Spleen (tissue), 7 donors: ENCODE data around the gene SLC24A3.

ENCODE experiments used
- POLR2A ChIP-seq, 3 donors: fragments of 450-650 bp; IDR thresholded peaks; one replicate each; pipeline ENCODE4 v1.5.1; 2017; ENCODE audit warnings: antibody characterized with exemption in 3 of 3, mild to moderate bottlenecking in 1 of 3
- TF ChIP-seq, protein P1 (sequence below), 11 experiments: fragments of 200-600 bp in 7 of 11; fragments of 450-650 bp in 4 of 11; sonication (generic) in 4 of 11; IDR thresholded peaks in 8 of 11; conservative IDR thresholded peaks in 3 of 11; 1 replicate in 7 of 11; 2 replicates in 4 of 11; pipeline versions ENCODE4 v1.4.0 to v1.8.0; 2016 to 2021; ENCODE audit warnings: antibody characterized with exemption in 11 of 11, inconsistent platforms in 4 of 11, mild to moderate bottlenecking in 1 of 11
- donor health status: DM: no; HTN: no; CAD: no; lungs with moderate emphysema.
- donor health status: DM: no; HTN: no; CAD: no.
- donor health status: DM: no; HTN: no; CAD: no.

DNA sequence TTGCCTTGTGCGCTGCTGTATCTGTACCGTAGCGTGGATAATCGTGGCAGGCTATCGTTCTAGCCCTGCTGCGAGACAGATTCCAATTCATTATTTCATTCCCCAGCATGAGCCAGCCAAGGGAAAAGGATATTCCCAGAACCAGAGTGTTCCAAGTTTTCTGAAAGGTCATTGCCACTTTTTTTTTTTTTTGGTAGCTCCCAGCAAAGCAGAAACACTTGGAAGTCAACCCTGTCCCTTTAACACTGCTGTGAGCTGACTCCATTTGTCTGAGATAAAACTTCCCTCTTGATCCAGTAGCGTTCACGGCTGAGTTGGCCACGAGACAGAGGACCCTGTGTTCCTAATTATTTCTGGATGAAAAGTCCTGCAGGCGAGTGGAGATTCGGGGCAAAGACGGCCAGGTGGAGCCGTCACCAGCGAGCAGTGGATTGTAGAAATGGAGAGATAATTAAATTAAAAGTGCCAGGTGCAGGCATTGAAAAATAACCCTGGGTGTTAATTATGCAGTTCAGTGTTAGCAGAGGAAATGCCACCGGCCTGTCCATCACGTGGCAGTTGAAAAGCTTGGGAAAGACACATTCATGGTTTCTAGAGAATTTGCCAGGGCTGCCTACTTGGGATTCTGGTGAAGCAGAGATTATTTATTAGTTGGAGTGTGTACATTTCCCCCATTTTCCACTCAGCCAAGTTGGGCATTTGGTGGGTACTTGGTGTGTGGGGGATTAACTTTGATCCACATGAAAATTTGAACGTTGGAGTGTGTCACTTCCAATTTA is 164.2 kb downstream of the SLC24A3 start:
- TF ChIP-seq, protein P1, sequence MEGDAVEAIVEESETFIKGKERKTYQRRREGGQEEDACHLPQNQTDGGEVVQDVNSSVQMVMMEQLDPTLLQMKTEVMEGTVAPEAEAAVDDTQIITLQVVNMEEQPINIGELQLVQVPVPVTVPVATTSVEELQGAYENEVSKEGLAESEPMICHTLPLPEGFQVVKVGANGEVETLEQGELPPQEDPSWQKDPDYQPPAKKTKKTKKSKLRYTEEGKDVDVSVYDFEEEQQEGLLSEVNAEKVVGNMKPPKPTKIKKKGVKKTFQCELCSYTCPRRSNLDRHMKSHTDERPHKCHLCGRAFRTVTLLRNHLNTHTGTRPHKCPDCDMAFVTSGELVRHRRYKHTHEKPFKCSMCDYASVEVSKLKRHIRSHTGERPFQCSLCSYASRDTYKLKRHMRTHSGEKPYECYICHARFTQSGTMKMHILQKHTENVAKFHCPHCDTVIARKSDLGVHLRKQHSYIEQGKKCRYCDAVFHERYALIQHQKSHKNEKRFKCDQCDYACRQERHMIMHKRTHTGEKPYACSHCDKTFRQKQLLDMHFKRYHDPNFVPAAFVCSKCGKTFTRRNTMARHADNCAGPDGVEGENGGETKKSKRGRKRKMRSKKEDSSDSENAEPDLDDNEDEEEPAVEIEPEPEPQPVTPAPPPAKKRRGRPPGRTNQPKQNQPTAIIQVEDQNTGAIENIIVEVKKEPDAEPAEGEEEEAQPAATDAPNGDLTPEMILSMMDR (IDR thresholded peaks at IDR 0.05 in 8 of 11, conservative IDR thresholded peaks at IDR 0.05 in 3 of 11) = no peak
- no peak for TF ChIP-seq POLR2A (IDR thresholded peaks at IDR 0.05)
